ENCODE results near the gene ACTL6A. TPM values are rescaled to one million over a fixed set of nuclear protein-coding genes. Genes with fewer than 3 reads are reported as not detected.

The ACTL6A gene
- total RNA-seq, 6 experiments from 2014 or later, result 10.6 to 38.0 (median 15.5) TPM

GRCh38 chr3:179599531-179599930 lies 36.8 kb downstream of the ACTL6A start:
- DNase-seq (no peak), ATAC-seq (no peak)
- H3K27me3 ChIP-seq, result no peaks in the 10 kb centered on the region
- peaks cover 0 to 8% (median 4%) of the 10 kb centered on the region in 4 donors for H3K4me1 ChIP-seq
- H3K27ac ChIP-seq, result no peak overlapping the region
- H3K9me3 ChIP-seq, result no peaks in the 10 kb centered on the region
- 100% methylated on average over 2 of the region's 4 CpGs for WGBS (ENCODE audit: insufficient coverage, low coverage, low lambda C conversion rate, missing lambda C conversion rate)
- H3K36me3 ChIP-seq, result peaks cover 9 to 56% (median 20%) of the 10 kb centered on the region in 4 donors
- intact Hi-C loops (cut with DNase I), result no loop called here
- H3K4me3 ChIP-seq, result no peak overlapping the region
- TF ChIP-seq CTCF (IDR thresholded peaks at IDR 0.05) (no peak), POLR2A (IDR thresholded peaks at IDR 0.05) (no peak)

GRCh38 chr3:179603321-179603720 lies 40.6 kb downstream of the ACTL6A start:
- Histone ChIP-seq H3K9me3 (no peaks in the 10 kb centered on the region), H3K4me3 (peak overlapping the region in 2 of 3 donors; percentile 66 to 80), H3K27me3 (no peaks in the 10 kb centered on the region), H3K4me1 (peaks cover 0 to 20% (median 7%) of the 10 kb centered on the region in 4 donors), H3K27ac (no peak overlapping the region), H3K36me3 (peaks cover 0 to 32% (median 12%) of the 10 kb centered on the region in 4 donors)
- intact Hi-C loops (cut with DNase I), result no loop called here
- 73% methylated on average over 4 of the region's 4 CpGs for WGBS (ENCODE audit: insufficient coverage, low coverage, low lambda C conversion rate, missing lambda C conversion rate)
- no peak for TF ChIP-seq CTCF (IDR thresholded peaks at IDR 0.05)
- no peak for TF ChIP-seq POLR2A (IDR thresholded peaks at IDR 0.05)
- ATAC-seq (no peak), DNase-seq (no peak)

- no peak for DNase-seq
- H3K27ac ChIP-seq, result peak overlapping the region; percentile 76 to 91 (median 78)
- H3K4me1 ChIP-seq, result peaks cover 0 to 20% (median 7%) of the 10 kb centered on the region in 4 donors
- no peaks in the 10 kb centered on the region for H3K27me3 ChIP-seq
- H3K4me3 ChIP-seq, result peak overlapping the region; percentile 64 to 80 (median 66)
- 3% methylated on average over 3 of the region's 3 CpGs for WGBS (ENCODE audit: insufficient coverage, low coverage, low lambda C conversion rate, missing lambda C conversion rate)
- intact Hi-C loops (cut with DNase I), result no loop called here
- no peak for ATAC-seq
- TF ChIP-seq POLR2A (IDR thresholded peaks at IDR 0.05) (no peak), CTCF (IDR thresholded peaks at IDR 0.05) (no peak)
- H3K36me3 ChIP-seq, result peaks cover 0 to 27% (median 11%) of the 10 kb centered on the region in 4 donors
- no peaks in the 10 kb centered on the region for H3K9me3 ChIP-seq
These were observed 41.1 kb downstream of the ACTL6A start for GRCh38 chr3:179603831-179604230.

- intact Hi-C loops (cut with DNase I), result no loop called here
- 1% methylated on average over 28 of the region's 45 CpGs for WGBS (ENCODE audit: insufficient coverage, low coverage, low lambda C conversion rate, missing lambda C conversion rate)
- no peak for TF ChIP-seq CTCF (IDR thresholded peaks at IDR 0.05)
- TF ChIP-seq POLR2A (IDR thresholded peaks at IDR 0.05), result peak; percentile 71
- peak; percentile 100 for ATAC-seq
- Histone ChIP-seq H3K27me3 (no peaks in the 10 kb centered on the region), H3K9me3 (no peaks in the 10 kb centered on the region), H3K36me3 (peaks cover 0 to 20% (median 8%) of the 10 kb centered on the region in 4 donors), H3K4me3 (peak within 1 kb of the TSS; percentile 64 to 80 (median 66)), H3K27ac (peak within 1 kb of the TSS; percentile 76 to 91 (median 78)), H3K4me1 (peaks cover 0 to 20% (median 7%) of the 10 kb centered on the region in 4 donors)
- DNase-seq, result peak; percentile 92 to 95 (median 94)
These were observed 41.8 kb downstream of the ACTL6A start, which contains the start of the genes MRPL47 and NDUFB5 for GRCh38 chr3:179604321-179605078. Gene MRPL47 (minus strand): TSS chr3:179604638. CDS start chr3:179604624, 14 bp downstream. Gene NDUFB5 (plus strand): TSS chr3:179604794. CDS start chr3:179604816, 22 bp downstream.
